GM18951 (cell line): ENCODE measurements around the gene ZDHHC1.

ENCODE experiments used
- POLR2A ChIP-seq: IDR thresholded peaks from 4 replicates; pipeline ENCODE4 v1.6.1; 2011; ENCODE audit warnings: mild to moderate bottlenecking; ENCODE audit not compliant: insufficient read length, insufficient read depth; ENCODE audit errors: extremely low read depth
- in situ Hi-C: fragments of 300-500 bp; cut with MboI; formaldehyde crosslinking; loops from one replicate; pipeline ENCODE4 v1.12.0; 2022; ENCODE audit warnings: low sequenced_read_pairs, mixed read lengths, inconsistent platforms; ENCODE audit not compliant: unreplicated experiment

ZDHHC1 gene

DNA sequence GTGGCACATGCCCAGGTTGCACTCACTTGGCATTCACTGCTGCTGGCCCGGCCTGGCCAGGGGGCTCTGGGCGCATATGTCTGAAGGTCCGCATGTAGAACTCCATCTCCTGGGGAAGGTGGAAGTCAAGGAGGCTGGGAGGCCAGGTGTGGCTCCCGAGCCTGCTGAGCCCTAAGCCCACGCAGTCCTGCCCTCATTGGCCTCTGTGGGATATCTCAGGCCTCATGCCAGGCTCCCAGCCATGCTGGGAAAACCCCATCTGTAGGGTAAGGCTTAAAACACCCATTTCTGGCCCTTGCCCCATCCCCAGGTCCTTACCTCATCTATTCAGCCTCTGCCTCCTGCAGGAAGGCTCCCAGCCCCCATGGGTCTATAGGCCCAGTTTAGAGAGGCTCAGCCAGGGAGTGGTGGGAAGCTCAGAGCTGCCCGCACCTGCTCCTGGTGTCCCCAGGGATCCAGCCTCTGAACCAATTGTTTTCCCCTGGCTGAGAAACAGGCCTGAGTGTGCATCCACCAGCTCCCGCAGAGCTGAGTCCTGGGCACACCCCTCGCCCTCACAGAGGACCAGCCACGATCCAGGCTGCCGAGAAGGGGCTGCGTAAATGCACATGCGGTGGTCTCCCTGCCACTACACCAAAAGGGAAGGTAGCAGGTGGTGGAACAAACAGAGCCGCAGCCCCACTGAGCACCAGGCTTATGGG, 20.7 kb downstream of the ZDHHC1 start:
- TF ChIP-seq POLR2A, result no peak
- in situ Hi-C loops, result no loop called here

DNA sequence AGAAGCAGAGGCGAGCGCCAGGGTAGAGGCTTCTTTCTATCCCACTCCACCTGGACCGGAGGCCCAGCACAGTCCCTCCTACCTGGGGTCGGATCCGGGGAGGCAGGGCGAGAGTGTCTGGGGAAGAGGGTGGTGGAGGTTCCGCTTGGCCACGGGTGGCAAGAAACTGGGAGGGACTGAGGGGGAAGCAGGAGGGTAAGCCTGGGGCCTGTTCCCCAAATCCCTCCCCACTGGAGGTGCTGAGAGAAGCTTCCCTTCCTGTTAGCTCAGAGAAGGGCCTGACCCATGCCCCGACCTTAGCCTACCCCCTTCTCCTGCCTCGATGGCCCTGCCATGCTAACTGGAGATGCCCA, 21.2 kb downstream of the ZDHHC1 start:
- in situ Hi-C loops, result no loop called here
- TF ChIP-seq POLR2A, result no peak

DNA sequence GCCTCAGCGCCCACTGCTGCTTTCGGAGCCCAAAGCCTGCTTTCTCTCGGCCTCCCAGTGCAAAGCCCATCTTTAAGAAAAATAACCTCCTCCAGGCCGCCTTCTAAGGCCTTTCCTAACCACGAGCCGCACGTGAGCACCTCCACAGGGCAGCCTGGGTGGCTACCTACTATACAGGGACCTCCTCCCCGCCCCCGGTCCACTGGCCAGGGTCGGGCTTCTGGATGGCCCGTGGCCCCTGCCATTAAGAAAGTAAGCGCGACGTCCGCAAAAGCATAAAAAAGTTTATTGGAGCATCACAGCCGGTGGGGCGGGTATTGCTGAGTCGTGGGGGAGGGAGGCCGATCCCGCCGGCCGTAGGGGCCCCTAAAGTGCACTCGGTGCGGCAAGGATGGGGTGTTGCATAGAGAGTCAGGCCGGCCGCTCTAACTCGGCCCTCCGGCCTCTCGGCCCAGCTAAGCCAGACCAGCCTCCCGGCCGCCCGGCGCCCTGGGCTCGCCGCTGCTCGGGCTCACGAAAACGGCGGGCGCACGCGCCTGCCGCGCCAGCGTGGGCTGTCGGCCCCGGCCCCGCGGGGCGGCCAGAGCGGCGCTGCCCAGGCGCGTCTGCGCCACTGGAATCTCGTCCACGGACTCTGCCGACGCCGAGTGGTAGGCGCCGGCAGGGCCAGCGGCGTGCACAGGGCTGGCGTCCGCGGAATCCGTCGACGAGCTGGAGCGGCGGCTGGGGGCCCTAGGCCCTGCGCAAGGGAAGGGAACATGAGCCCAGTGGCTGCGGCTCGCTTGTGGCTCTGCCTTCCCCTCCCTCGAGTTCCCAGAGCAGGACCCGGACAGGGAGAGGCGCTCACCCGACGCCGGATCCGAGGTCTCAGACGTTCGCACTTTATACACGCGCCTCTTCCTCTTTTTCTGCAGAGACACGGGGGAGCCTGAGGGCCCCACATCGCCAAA, 21.8 kb downstream of the ZDHHC1 start:
- TF ChIP-seq POLR2A, result no peak

DNA sequence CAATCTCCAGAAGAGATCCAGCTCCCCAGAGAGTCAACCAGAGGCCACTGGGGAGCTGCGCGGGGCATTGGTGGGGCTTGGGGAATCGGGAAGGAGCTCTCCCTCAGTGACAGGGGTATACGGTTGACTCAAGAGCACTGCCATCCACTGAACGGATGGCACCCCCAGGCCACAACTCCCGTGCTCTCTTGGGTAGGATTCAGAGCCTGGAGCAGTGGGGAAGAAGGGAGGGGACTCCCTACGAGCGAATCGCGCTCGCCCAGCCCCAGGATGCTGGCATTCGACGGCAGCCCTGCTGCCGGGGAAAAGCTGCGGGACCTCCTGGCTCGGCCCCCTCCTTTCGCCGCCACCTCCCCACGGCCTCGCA, 22.5 kb downstream of the ZDHHC1 start:
- in situ Hi-C loops, result no loop called here
- no peak for TF ChIP-seq POLR2A

More for the DNA sequence above, 21.8 kb downstream of the ZDHHC1 start:
- in situ Hi-C loops, result no loop called here

DNA sequence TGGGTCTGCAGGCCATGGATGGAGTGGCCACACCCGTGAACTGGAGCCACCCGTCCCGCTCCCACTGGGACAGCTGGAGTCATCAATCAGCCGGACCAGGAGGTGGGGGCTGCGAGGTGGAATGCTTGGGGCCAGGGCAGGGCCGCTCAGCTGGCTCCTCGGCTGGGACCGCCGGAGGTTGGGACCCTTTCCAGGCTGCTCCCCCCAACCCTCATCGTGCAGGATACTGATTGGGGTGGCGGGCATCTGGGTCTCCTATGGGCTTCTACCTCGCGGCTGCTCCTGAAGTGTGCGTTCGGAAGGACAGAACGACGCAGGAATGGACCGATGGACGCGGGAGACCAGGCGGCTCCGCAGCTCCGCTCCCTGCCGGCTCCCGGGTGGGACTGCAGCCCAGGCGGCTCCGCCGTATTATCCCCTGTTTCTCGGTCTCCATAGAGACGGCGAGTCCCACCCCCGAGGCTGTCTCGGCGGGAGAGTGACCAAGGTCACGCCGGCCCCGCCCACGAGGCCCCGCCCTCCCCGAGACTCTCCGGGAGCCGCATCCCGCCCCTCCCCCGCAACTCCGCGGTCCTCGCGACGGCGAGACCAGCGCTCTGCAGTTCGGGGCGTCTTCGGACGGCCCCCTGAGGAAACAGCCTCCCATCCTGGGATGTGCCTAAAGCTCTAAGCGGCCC, 23.0 kb downstream of the ZDHHC1 start, which contains the start of gene TPPP3:
Gene TPPP3 (minus strand): TSS at position 388 of the 677 bp plus-strand sequence. CDS start 2,387 bp downstream, outside the sequence.
- TF ChIP-seq POLR2A, result no peak
- in situ Hi-C loops, result no loop called here

DNA sequence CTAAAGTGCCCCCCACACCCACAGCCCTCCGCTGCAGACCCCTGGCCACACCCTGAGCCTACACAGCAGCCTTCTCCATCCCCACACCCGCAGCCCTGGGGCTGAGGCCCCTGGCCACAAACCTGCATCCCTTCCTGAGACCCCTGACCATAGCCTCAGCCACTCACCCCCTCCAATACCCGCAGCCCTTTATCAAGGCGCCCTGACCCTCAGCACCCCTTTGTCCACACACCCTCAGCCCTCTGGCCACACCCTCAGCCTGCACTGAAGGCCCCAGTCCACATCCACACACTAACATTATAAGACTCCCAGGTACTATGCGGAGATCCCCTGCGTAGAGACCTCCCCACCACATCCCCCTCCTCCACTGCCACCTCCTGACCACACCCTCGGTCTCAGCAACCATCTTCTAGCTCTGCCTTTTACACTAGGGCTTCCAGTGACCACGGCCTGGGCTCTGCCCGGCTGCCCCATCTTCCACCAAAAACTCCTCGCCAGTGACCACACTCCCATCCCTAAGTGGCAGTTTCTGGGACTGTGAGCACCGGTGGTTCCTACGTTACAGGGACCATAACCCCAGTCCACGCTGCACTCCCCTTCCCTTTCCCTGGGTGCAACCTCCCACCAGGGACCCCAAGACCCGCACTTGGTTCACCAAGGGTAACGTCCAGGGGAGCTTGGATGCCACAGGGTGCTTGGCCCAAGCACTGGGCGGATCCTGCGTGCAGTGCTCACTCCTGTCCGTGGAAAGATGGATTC, 23.8 kb downstream of the ZDHHC1 start:
- in situ Hi-C loops, result no loop called here
- TF ChIP-seq POLR2A, result no peak

DNA sequence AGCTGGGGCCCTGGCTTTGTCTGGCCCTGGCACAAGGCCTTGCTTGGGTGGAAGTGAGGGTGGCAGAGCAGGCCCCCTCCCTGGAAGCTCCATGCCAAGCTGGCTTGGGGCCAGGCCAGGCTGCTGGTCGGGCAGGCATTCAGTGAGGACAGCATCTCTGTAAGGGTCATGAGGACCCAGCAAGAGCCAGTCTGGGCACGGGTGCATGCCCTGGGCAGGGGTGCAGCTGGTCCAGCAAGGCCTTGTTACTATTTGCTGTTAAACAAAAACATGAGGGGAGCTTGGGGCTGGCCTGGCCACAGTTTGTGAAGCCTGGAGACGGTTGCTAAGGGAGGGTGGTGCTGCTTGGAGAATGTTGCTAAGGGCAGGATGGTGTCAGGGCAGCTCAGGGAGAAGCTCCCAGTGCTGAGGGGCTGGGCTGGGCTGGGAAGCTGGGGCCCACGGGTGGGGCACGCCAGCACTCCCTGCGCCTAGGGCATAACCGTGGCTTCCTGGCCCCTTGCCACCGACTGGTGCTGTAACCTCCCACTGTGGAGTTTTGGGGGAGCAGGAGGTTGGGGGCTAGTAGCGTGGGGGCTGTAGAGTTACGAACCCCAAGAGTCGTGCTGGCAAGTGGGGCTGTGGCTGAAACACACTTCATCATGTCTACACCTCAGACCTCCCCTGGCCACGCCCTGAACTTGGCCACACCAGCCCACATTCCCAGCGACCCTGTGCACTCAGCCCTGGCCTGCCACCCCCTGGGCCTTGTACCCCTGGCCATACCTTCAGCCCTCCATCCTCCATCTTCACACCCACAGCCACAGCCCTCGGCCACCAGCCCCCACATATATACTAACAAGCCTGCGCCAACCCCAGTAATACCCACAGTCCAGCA, 24.6 kb downstream of the ZDHHC1 start:
- in situ Hi-C loops, result no loop called here
- TF ChIP-seq POLR2A, result no peak

DNA sequence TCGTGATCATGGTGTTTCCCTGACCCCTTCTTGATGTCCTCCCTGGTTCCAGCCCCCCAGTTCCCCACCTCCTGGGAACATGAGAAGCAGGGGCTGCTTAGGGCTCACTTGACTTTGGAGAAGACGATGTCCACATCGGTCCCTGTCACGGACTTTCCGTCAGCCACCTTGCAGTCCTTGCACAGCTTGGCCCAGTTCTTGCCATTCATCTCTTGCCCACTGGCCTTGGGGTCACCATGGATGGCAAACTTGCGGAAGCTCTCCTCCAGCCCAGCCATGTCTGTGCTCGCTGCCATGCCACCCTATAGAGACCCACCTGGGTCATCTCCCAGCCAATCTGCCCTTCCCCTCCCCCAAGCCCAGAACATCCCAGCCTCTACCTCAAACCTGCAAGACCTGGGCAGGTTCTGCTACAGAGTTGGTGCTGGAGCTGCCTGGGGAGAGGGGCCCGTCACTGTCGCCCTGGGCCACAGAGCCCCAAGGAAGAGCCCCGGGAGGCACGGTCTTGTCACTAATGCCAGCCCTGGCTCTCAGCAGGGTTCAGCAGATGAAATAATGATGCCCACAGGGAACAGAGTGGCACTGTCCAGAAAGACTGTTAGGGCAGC, 25.4 kb downstream of the ZDHHC1 start:
- TF ChIP-seq POLR2A, result no peak
- in situ Hi-C loops, result no loop called here

DNA sequence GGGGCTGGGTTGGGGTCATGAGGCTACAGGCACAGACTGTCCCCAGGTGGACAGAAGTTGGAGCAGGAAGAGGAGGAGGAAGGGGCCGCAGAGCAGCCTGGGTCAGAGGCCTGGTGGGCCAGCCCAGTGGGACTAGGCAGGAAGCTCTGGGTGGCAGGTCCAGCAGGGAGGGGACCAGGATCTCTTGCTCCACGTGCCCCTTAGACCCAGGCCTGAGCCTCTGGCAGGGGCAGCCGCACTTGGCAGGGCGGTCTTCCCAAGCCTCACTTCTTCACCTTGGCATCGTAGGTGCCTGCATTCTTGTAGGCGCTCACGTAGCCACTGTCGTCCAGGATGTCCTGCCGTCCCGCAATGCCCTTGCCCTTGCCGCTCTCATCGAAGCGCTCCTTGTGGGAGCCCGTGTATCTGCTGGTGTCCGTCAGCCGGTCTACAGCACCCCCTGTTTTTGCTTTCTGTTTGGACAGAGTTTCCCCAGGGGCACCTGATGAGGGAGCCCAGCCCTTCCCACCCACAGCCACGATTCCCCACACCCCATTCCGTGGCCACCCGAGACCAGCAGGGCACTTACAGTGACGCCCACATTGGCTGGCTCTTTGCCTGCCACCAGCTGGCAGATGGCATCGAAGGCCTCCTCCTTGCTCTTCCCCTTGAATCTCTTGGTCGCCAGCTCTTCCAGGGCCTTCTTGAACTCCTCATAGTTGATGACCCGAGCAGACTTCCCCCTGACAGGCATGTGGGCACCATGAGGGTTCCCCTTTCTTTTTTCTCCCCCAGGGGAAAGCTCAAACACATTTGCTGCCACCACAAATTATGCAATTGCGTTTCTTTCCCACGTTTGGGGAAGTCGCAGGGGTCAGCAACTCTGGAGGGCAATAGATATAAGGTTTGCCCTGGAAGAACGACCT, 26.1 kb downstream of the ZDHHC1 start:
- TF ChIP-seq POLR2A, result no peak
- in situ Hi-C loops, result no loop called here

DNA sequence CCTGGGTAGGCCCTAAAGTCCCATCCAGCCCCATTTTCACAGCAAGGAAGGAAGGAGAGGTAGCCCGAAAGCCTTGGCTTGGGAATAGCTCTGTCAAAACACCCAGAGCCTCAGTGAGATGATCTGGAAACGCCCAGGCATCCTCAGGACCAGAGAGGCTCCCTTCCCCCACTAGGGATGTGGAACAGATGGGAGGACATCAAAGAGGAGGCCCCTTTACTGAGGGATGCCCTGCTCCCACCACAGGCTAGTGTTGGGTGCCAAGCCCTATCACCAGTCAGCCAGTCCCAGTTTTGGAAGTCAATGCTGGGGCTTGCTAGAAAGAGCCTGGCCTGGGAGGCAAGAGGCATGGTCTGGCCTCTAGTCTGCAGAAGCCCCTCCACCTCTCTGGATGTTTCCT, 27.7 kb downstream of the ZDHHC1 start:
- TF ChIP-seq POLR2A, result no peak
- in situ Hi-C loops, result no loop called here

DNA sequence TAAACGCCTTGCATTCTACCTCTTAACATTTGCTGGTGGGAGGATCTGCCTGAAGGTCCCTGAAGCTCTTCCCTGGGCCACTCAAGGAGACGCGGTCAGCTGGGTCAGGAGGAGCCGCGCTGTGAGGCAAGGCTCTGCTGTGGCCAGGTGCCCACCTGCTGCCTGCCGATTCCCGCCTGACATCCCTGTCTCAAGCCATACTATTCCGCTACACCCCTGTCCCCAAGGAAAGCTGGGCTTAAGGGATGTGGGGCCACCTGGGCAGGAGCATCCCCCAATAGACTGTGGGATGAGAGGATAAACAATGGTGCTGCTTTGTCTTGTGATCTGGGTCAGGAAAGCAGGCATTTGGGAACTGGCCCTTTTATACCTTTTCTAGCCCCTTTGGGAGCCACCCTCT, 28.1 kb downstream of the ZDHHC1 start:
- no peak for TF ChIP-seq POLR2A
- in situ Hi-C loops, result no loop called here
